ENCODE measurements around the gene STXBP6. TPM values are rescaled to one million over a fixed set of nuclear protein-coding genes. Genes with fewer than 3 reads are reported as not detected.

STXBP6 gene
- total RNA-seq, 1 donor from 2014 or later = not detected

DNA sequence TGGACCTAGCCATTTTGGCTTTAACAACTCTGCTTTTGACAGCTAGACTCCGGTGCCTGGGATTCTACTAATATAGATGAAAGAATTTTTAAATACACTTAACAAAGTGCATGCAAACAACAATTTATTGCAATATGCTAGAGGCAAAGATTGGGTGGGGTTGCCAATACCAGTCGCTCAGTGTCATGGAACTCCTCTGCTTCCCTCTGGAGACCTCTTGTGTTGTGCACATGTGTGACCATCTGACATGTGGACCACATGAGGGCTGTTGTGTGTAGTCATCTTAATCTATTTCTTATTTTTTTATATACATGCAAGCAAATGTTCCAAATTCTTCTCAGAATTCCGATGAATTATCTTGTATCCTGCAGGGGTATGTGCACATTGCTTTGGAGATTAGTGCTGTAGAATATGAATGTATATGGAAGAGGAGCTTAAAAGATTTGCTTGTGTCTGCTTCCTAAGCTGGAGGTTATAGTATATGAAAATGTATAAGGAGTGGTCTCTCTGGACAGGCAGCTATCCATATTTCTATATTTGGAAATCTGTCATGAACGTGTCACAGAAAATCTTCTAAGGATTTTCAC is 24.2 kb upstream of the STXBP6 start:
- H3K36me3 Mint-ChIP-seq (ENCODE audit: low read depth) = no peaks in the 10 kb centered on the region
- H3K27me3 Mint-ChIP-seq (ENCODE audit: low read depth) = no peaks in the 10 kb centered on the region
- no peak for DNase-seq (ENCODE audit: low spot score)
- no peaks in the 10 kb centered on the region for H3K4me1 Mint-ChIP-seq (ENCODE audit: low read depth)
- no peak overlapping the region for H3K27ac Mint-ChIP-seq
- H3K9me3 Mint-ChIP-seq = no peaks in the 10 kb centered on the region
- intact Hi-C loops (cut with micrococcal nuclease) = no loop called here
- H3K4me3 Mint-ChIP-seq (ENCODE audit: low read depth) = no peak overlapping the region

GRCh38 chr14:25069879-25070278 is 19.9 kb upstream of the STXBP6 start:
- Mint-ChIP-seq H3K27ac (no peak overlapping the region), H3K4me1 (ENCODE audit: low read depth) (no peaks in the 10 kb centered on the region), H3K9me3 (no peaks in the 10 kb centered on the region), H3K27me3 (ENCODE audit: low read depth) (no peaks in the 10 kb centered on the region), H3K4me3 (ENCODE audit: low read depth) (no peak overlapping the region), H3K36me3 (ENCODE audit: low read depth) (no peaks in the 10 kb centered on the region)
- intact Hi-C loops (cut with micrococcal nuclease) = no loop called here
- no peak for DNase-seq (ENCODE audit: low spot score)

DNA sequence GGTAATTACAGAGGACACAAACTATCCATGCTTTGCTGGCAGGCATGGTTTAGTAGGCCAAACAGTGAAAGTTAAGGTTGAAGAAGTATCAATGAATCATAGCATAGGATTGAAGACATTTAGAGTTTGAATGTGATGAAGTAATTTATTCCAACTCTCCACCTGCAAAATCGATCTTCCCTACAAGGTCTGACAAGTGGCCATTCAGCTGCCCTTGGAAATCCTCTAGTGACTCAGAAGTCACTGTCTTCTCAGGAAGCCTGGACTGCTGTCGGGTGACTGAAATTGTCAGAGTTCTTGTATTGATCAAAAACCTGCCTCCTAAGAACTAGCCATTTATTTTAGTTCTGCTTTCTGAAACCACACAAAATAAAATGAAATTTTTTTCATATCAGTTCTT is 17.7 kb upstream of the STXBP6 start:
- H3K4me1 Mint-ChIP-seq (ENCODE audit: low read depth) = no peaks in the 10 kb centered on the region
- intact Hi-C loops (cut with micrococcal nuclease) = no loop called here
- DNase-seq (ENCODE audit: low spot score) = no peak
- no peaks in the 10 kb centered on the region for H3K27me3 Mint-ChIP-seq (ENCODE audit: low read depth)
- no peak overlapping the region for H3K4me3 Mint-ChIP-seq (ENCODE audit: low read depth)
- H3K27ac Mint-ChIP-seq = no peak overlapping the region
- no peaks in the 10 kb centered on the region for H3K9me3 Mint-ChIP-seq
- no peaks in the 10 kb centered on the region for H3K36me3 Mint-ChIP-seq (ENCODE audit: low read depth)

DNA sequence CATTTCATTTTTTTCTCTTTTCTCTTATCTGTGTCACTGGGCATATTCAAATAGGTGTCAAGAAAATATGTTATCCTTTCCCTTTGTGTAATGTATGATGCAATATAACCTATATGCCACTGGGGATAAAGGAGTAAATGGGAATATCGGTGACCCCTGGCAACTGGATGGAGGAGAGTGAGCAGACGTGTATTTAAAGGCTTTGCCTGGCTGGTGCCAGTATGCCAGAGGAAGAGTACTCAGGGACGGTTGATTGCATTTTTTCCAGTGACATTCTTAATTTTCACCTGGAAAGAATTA is 12.0 kb upstream of the STXBP6 start:
- H3K4me1 Mint-ChIP-seq (ENCODE audit: low read depth) = no peaks in the 10 kb centered on the region
- no peak overlapping the region for H3K4me3 Mint-ChIP-seq (ENCODE audit: low read depth)
- H3K9me3 Mint-ChIP-seq = no peaks in the 10 kb centered on the region
- intact Hi-C loops (cut with micrococcal nuclease) = no loop called here
- H3K27me3 Mint-ChIP-seq (ENCODE audit: low read depth) = peaks cover 2% of the 10 kb centered on the region
- no peaks in the 10 kb centered on the region for H3K36me3 Mint-ChIP-seq (ENCODE audit: low read depth)
- DNase-seq (ENCODE audit: low spot score) = no peak
- H3K27ac Mint-ChIP-seq = no peak overlapping the region

DNA sequence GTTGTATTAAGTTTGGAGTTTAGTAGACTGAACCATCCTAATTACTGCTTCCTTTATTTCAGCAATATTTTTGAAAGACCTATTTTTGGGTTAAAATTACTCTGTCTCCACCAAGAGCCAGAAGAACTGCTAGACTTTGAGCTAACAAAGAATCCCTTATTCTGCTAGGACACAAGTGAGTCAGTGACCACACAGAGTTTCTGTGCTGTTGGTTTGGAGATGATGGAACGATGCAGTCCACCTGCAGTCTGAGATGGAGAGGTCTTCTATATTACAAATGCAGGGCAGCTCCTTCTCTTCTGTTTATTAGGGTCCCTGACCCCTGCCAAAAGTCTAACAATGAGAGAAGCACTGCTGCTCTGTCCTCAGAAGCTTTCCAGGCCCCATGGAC is 6.7 kb upstream of the STXBP6 start:
- peaks cover 22% of the 10 kb centered on the region for H3K27me3 Mint-ChIP-seq (ENCODE audit: low read depth)
- H3K4me3 Mint-ChIP-seq (ENCODE audit: low read depth) = no peak overlapping the region
- H3K36me3 Mint-ChIP-seq (ENCODE audit: low read depth) = no peaks in the 10 kb centered on the region
- H3K4me1 Mint-ChIP-seq (ENCODE audit: low read depth) = no peaks in the 10 kb centered on the region
- no peak for DNase-seq (ENCODE audit: low spot score)
- H3K9me3 Mint-ChIP-seq = no peaks in the 10 kb centered on the region
- no peak overlapping the region for H3K27ac Mint-ChIP-seq
- intact Hi-C loops (cut with micrococcal nuclease) = no loop called here

DNA sequence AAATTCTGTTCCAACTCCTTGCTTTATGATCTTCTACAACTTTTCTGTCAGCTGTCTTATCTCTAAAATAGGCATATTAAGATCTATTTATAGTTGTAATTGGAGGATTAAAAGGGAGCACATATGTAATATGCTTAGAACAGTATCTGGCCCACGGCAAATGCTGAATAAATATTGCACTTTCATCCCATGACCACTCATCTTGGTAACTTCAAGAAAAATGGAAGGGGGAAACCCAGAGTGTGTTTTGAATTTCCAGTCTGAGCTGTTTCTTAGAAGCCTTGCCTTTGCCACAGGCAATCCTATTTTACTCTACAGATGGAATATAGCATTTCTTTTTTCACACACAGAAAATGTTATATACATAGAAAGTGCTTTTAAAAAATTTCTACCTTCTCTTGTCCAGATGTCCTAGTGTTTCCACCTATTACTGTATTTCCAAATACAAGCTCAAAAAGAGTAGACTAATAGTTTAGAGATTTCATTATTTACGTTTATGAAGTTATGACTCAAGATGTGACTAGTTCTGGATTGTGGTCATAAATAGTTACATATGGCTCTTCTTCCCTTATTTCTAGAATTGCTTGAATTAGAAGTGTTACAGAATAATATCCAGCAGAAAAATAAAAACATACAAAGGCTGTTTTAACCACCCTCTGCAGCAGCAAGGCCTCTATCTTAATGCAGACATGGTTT is 6.2 kb upstream of the STXBP6 start:
- H3K36me3 Mint-ChIP-seq (ENCODE audit: low read depth) = no peaks in the 10 kb centered on the region

DNA sequence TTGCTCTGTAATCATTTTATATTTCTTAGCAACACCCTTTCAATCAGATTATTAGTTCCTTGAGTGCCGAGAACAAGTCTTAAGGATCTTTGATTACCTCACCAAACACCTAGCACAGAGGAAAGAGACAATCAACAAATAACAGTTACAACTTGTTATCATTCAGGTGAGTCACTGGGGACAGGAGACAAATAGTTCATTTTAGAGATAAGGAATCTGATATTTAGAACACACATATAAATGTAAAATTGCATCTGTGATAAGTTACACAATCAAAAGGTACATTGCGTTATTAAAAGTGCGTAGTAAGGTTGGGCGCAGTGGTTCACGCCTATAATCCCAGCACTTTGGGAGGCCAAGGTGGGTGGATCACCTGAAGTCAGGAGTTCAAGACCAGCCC is 5.1 kb upstream of the STXBP6 start:
- H3K4me3 Mint-ChIP-seq (ENCODE audit: low read depth) = no peak overlapping the region
- H3K9me3 Mint-ChIP-seq = no peaks in the 10 kb centered on the region
- intact Hi-C loops (cut with micrococcal nuclease) = no loop called here
- H3K27ac Mint-ChIP-seq = no peak overlapping the region
- H3K4me1 Mint-ChIP-seq (ENCODE audit: low read depth) = peaks cover 2% of the 10 kb centered on the region
- no peak for DNase-seq (ENCODE audit: low spot score)
- no peaks in the 10 kb centered on the region for H3K36me3 Mint-ChIP-seq (ENCODE audit: low read depth)
- H3K27me3 Mint-ChIP-seq (ENCODE audit: low read depth) = peaks cover 33% of the 10 kb centered on the region

More for the DNA sequence above, 6.2 kb upstream of the STXBP6 start:
- H3K27ac Mint-ChIP-seq = no peak overlapping the region
- H3K27me3 Mint-ChIP-seq (ENCODE audit: low read depth) = peaks cover 26% of the 10 kb centered on the region
- intact Hi-C loops (cut with micrococcal nuclease) = no loop called here
- DNase-seq (ENCODE audit: low spot score) = no peak
- H3K4me3 Mint-ChIP-seq (ENCODE audit: low read depth) = no peak overlapping the region
- no peaks in the 10 kb centered on the region for H3K4me1 Mint-ChIP-seq (ENCODE audit: low read depth)
- H3K9me3 Mint-ChIP-seq = no peaks in the 10 kb centered on the region

GRCh38 chr14:25053585-25053984 is 3.6 kb upstream of the STXBP6 start:
- peaks cover 41% of the 10 kb centered on the region for H3K27me3 Mint-ChIP-seq (ENCODE audit: low read depth)
- no peaks in the 10 kb centered on the region for H3K36me3 Mint-ChIP-seq (ENCODE audit: low read depth)
- peaks cover 2% of the 10 kb centered on the region for H3K4me1 Mint-ChIP-seq (ENCODE audit: low read depth)
- H3K4me3 Mint-ChIP-seq (ENCODE audit: low read depth) = no peak overlapping the region
- intact Hi-C loops (cut with micrococcal nuclease) = no loop called here
- H3K9me3 Mint-ChIP-seq = no peaks in the 10 kb centered on the region
- H3K27ac Mint-ChIP-seq = no peak overlapping the region
- no peak for DNase-seq (ENCODE audit: low spot score)

GRCh38 chr14:25052921-25053320 is 3.0 kb upstream of the STXBP6 start:
- peaks cover 48% of the 10 kb centered on the region for H3K27me3 Mint-ChIP-seq (ENCODE audit: low read depth)
- no peak overlapping the region for H3K27ac Mint-ChIP-seq
- H3K9me3 Mint-ChIP-seq = no peaks in the 10 kb centered on the region
- intact Hi-C loops (cut with micrococcal nuclease) = no loop called here
- no peak for DNase-seq (ENCODE audit: low spot score)
- H3K4me1 Mint-ChIP-seq (ENCODE audit: low read depth) = peaks cover 2% of the 10 kb centered on the region
- no peak overlapping the region for H3K4me3 Mint-ChIP-seq (ENCODE audit: low read depth)
- no peaks in the 10 kb centered on the region for H3K36me3 Mint-ChIP-seq (ENCODE audit: low read depth)

DNA sequence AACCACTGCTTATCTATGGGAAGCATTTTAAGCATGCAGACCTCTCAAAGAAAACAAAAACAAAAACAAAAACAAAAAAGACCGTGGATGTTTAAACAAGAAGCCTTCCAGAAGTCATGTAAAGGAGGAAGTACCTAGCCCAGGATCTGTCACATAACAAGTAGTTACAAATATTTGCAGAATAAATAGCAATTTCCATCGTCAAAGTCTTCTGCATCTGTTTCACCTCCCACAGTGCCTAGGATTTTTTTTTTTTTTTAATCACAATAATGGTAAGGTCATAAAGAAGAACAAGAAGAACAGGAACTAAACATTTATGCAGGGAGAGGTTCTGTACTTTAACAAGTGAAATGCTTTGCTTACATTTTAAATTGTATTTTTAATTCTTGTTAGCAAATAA is 2.4 kb upstream of the STXBP6 start:
- no peak for DNase-seq (ENCODE audit: low spot score)
- Mint-ChIP-seq H3K9me3 (no peaks in the 10 kb centered on the region), H3K27me3 (ENCODE audit: low read depth) (peaks cover 51% of the 10 kb centered on the region), H3K4me1 (ENCODE audit: low read depth) (peaks cover 2% of the 10 kb centered on the region), H3K27ac (no peak overlapping the region), H3K36me3 (ENCODE audit: low read depth) (no peaks in the 10 kb centered on the region), H3K4me3 (ENCODE audit: low read depth) (no peak overlapping the region)
- intact Hi-C loops (cut with micrococcal nuclease) = no loop called here

GRCh38 chr14:25050269-25051150 is 563 bp upstream of the STXBP6 start:
- Mint-ChIP-seq H3K4me1 (ENCODE audit: low read depth) (peaks cover 2% of the 10 kb centered on the region), H3K27ac (no peak overlapping the region), H3K27me3 (ENCODE audit: low read depth) (peaks cover 55% of the 10 kb centered on the region), H3K9me3 (no peaks in the 10 kb centered on the region), H3K36me3 (ENCODE audit: low read depth) (no peaks in the 10 kb centered on the region), H3K4me3 (ENCODE audit: low read depth) (peak overlapping the region; percentile 54)
- DNase-seq (ENCODE audit: low spot score) = no peak
- intact Hi-C loops (cut with micrococcal nuclease) = no loop called here

GRCh38 chr14:25049093-25049567 is 817 bp downstream of the STXBP6 start:
- Mint-ChIP-seq H3K9me3 (no peaks in the 10 kb centered on the region), H3K27me3 (ENCODE audit: low read depth) (peaks cover 52% of the 10 kb centered on the region), H3K36me3 (ENCODE audit: low read depth) (no peaks in the 10 kb centered on the region), H3K27ac (no peak overlapping the region), H3K4me3 (ENCODE audit: low read depth) (no peak overlapping the region), H3K4me1 (ENCODE audit: low read depth) (peaks cover 2% of the 10 kb centered on the region)
- intact Hi-C loops (cut with micrococcal nuclease) = no loop called here
- DNase-seq (ENCODE audit: low spot score) = no peak
